ENCODE measurements around the gene LRP5.

GRCh38 chr11:68437927-68438657 is 125.7 kb downstream of the LRP5 start:
- no peak for TF ChIP-seq CTCF (IDR thresholded peaks at IDR 0.05)
- no peak for TF ChIP-seq POLR2A (IDR thresholded peaks at IDR 0.05)
- no peak for TF ChIP-seq POLR2AphosphoS5 (IDR thresholded peaks at IDR 0.05)
